ENCODE results near the gene MAP3K8.
A peak's percentile ranks its signal among the peaks of the same experiment; 100 is the strongest.
"Not testable (repeated sequence)": the region's sequence is repeated elsewhere in the genome, so short reads cannot be mapped to it uniquely, and the experiment has no call there.

The MAP3K8 gene

GRCh38 chr10:30412901-30413300 lies 21.1 kb upstream of the MAP3K8 start:
- Mint-ChIP-seq H3K27ac (no peak overlapping the region), H3K36me3 (ENCODE audit: low read depth) (no peaks in the 10 kb centered on the region), H3K27me3 (no peaks in the 10 kb centered on the region), H3K4me3 (no peak overlapping the region), H3K9me3 (no peaks in the 10 kb centered on the region), H3K4me1 (ENCODE audit: low read depth) (peaks cover 18% of the 10 kb centered on the region)

- H3K4me3 Mint-ChIP-seq = no peak overlapping the region
- H3K9me3 Mint-ChIP-seq = no peaks in the 10 kb centered on the region
- no peak overlapping the region for H3K27ac Mint-ChIP-seq
- H3K4me1 Mint-ChIP-seq (ENCODE audit: low read depth) = peaks cover 30% of the 10 kb centered on the region
- no peaks in the 10 kb centered on the region for H3K27me3 Mint-ChIP-seq
- H3K36me3 Mint-ChIP-seq (ENCODE audit: low read depth) = no peaks in the 10 kb centered on the region
These were observed 19.9 kb upstream of the MAP3K8 start for GRCh38 chr10:30413996-30414576.

GRCh38 chr10:30415593-30415992 lies 18.4 kb upstream of the MAP3K8 start:
- Mint-ChIP-seq H3K4me1 (ENCODE audit: low read depth) (peaks cover 45% of the 10 kb centered on the region), H3K4me3 (no peak overlapping the region), H3K27me3 (no peaks in the 10 kb centered on the region), H3K27ac (peak overlapping the region; percentile 32), H3K36me3 (ENCODE audit: low read depth) (no peaks in the 10 kb centered on the region), H3K9me3 (no peaks in the 10 kb centered on the region)

GRCh38 chr10:30417301-30417700 lies 16.7 kb upstream of the MAP3K8 start:
- H3K4me3 Mint-ChIP-seq = no peak overlapping the region
- peaks cover 55% of the 10 kb centered on the region for H3K4me1 Mint-ChIP-seq (ENCODE audit: low read depth)
- no peaks in the 10 kb centered on the region for H3K36me3 Mint-ChIP-seq (ENCODE audit: low read depth)
- no peaks in the 10 kb centered on the region for H3K27me3 Mint-ChIP-seq
- no peaks in the 10 kb centered on the region for H3K9me3 Mint-ChIP-seq
- H3K27ac Mint-ChIP-seq = no peak overlapping the region

- no peaks in the 10 kb centered on the region for H3K27me3 Mint-ChIP-seq
- H3K36me3 Mint-ChIP-seq (ENCODE audit: low read depth) = no peaks in the 10 kb centered on the region
- H3K4me1 Mint-ChIP-seq (ENCODE audit: low read depth) = peaks cover 61% of the 10 kb centered on the region
- H3K27ac Mint-ChIP-seq = no peak overlapping the region
- no peaks in the 10 kb centered on the region for H3K9me3 Mint-ChIP-seq
- no peak overlapping the region for H3K4me3 Mint-ChIP-seq
These were observed 13.7 kb upstream of the MAP3K8 start for GRCh38 chr10:30420266-30420665.

- H3K27ac Mint-ChIP-seq = peak overlapping the region; percentile 76
- H3K4me1 Mint-ChIP-seq (ENCODE audit: low read depth) = peaks cover 59% of the 10 kb centered on the region
- no peaks in the 10 kb centered on the region for H3K9me3 Mint-ChIP-seq
- H3K4me3 Mint-ChIP-seq = peak overlapping the region; percentile 11
- H3K27me3 Mint-ChIP-seq = no peaks in the 10 kb centered on the region
- no peaks in the 10 kb centered on the region for H3K36me3 Mint-ChIP-seq (ENCODE audit: low read depth)
These were observed 13.2 kb upstream of the MAP3K8 start for GRCh38 chr10:30420766-30421165.

GRCh38 chr10:30422151-30422695 lies 11.8 kb upstream of the MAP3K8 start:
- Mint-ChIP-seq H3K4me1 (ENCODE audit: low read depth) (peaks cover 55% of the 10 kb centered on the region), H3K27ac (no peak overlapping the region), H3K36me3 (ENCODE audit: low read depth) (no peaks in the 10 kb centered on the region), H3K4me3 (no peak overlapping the region), H3K9me3 (no peaks in the 10 kb centered on the region), H3K27me3 (no peaks in the 10 kb centered on the region)

GRCh38 chr10:30422981-30423654 lies 10.9 kb upstream of the MAP3K8 start:
- Mint-ChIP-seq H3K27me3 (no peaks in the 10 kb centered on the region), H3K36me3 (ENCODE audit: low read depth) (no peaks in the 10 kb centered on the region), H3K4me3 (no peak overlapping the region), H3K4me1 (ENCODE audit: low read depth) (peaks cover 55% of the 10 kb centered on the region), H3K9me3 (no peaks in the 10 kb centered on the region), H3K27ac (peak overlapping the region; percentile 58)

GRCh38 chr10:30423655-30424275 lies 10.2 kb upstream of the MAP3K8 start:
- Mint-ChIP-seq H3K4me1 (ENCODE audit: low read depth) (peaks cover 54% of the 10 kb centered on the region), H3K27ac (peak overlapping the region; percentile 58)
- not testable (repeated sequence) for H3K27me3 Mint-ChIP-seq; H3K4me3 Mint-ChIP-seq; H3K9me3 Mint-ChIP-seq; H3K36me3 Mint-ChIP-seq (ENCODE audit: low read depth)

GRCh38 chr10:30425336-30426075 lies 8.5 kb upstream of the MAP3K8 start:
- Mint-ChIP-seq H3K27me3 (no peaks in the 10 kb centered on the region), H3K4me1 (ENCODE audit: low read depth) (peaks cover 39% of the 10 kb centered on the region), H3K9me3 (no peaks in the 10 kb centered on the region), H3K27ac (no peak overlapping the region), H3K36me3 (ENCODE audit: low read depth) (no peaks in the 10 kb centered on the region), H3K4me3 (no peak overlapping the region)

GRCh38 chr10:30430544-30431298 lies 3.3 kb upstream of the MAP3K8 start:
- H3K4me1 Mint-ChIP-seq (ENCODE audit: low read depth) = peaks cover 52% of the 10 kb centered on the region
- no peaks in the 10 kb centered on the region for H3K9me3 Mint-ChIP-seq
- H3K36me3 Mint-ChIP-seq (ENCODE audit: low read depth) = peaks cover 6% of the 10 kb centered on the region
- H3K27ac Mint-ChIP-seq = no peak overlapping the region
- no peak overlapping the region for H3K4me3 Mint-ChIP-seq
- H3K27me3 Mint-ChIP-seq = no peaks in the 10 kb centered on the region

GRCh38 chr10:30431435-30431911 lies 2.5 kb upstream of the MAP3K8 start:
- Mint-ChIP-seq H3K27ac (no peak overlapping the region), H3K27me3 (no peaks in the 10 kb centered on the region), H3K9me3 (no peaks in the 10 kb centered on the region), H3K4me3 (no peak overlapping the region), H3K36me3 (ENCODE audit: low read depth) (peaks cover 12% of the 10 kb centered on the region), H3K4me1 (ENCODE audit: low read depth) (peaks cover 59% of the 10 kb centered on the region)

GRCh38 chr10:30432622-30433305 lies 1.2 kb upstream of the MAP3K8 start:
- Mint-ChIP-seq H3K4me1 (ENCODE audit: low read depth) (peaks cover 65% of the 10 kb centered on the region), H3K9me3 (no peaks in the 10 kb centered on the region), H3K4me3 (peak overlapping the region; percentile 90), H3K27ac (peak overlapping the region; percentile 90), H3K36me3 (ENCODE audit: low read depth) (peaks cover 25% of the 10 kb centered on the region), H3K27me3 (no peaks in the 10 kb centered on the region)

- Mint-ChIP-seq H3K4me3 (peak overlapping the region; percentile 90), H3K9me3 (no peaks in the 10 kb centered on the region), H3K4me1 (ENCODE audit: low read depth) (peaks cover 65% of the 10 kb centered on the region), H3K27ac (peak overlapping the region; percentile 90), H3K36me3 (ENCODE audit: low read depth) (peaks cover 31% of the 10 kb centered on the region), H3K27me3 (no peaks in the 10 kb centered on the region)
These were observed 666 bp upstream of the MAP3K8 start for GRCh38 chr10:30433306-30433729.

All from stimulated activated naive CD8-positive, alpha-beta T cell treated with anti-CD3 and anti-CD28 coated beads, Interleukin-15, Interleukin-2, amounts not matched to agents 100 ng/mL and 50 ng/mL, for 24 hours (primary cell).